Hypothalamus (tissue), 51 donors: Measurements from ENCODE around the gene SPAG8.

Experiments
- DNase-seq, 51 donors: peaks; one replicate each; lab custom pipeline; 2025; lab: John Stamatoyannopoulos, UW

The SPAG8 gene, protein sequence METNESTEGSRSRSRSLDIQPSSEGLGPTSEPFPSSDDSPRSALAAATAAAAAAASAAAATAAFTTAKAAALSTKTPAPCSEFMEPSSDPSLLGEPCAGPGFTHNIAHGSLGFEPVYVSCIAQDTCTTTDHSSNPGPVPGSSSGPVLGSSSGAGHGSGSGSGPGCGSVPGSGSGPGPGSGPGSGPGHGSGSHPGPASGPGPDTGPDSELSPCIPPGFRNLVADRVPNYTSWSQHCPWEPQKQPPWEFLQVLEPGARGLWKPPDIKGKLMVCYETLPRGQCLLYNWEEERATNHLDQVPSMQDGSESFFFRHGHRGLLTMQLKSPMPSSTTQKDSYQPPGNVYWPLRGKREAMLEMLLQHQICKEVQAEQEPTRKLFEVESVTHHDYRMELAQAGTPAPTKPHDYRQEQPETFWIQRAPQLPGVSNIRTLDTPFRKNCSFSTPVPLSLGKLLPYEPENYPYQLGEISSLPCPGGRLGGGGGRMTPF

GRCh38 chr9:35812025-35812602 is at the start of gene SPAG8:
Gene SPAG8 (minus strand): TSS chr9:35812262. CDS start chr9:35812147, 115 bp downstream.
- DNase-seq = peak; percentile 56 to 97 (median 88)

- DNase-seq = no peak
These were observed 49.3 kb upstream of the SPAG8 start for GRCh38 chr9:35861161-35861897.

DNA sequence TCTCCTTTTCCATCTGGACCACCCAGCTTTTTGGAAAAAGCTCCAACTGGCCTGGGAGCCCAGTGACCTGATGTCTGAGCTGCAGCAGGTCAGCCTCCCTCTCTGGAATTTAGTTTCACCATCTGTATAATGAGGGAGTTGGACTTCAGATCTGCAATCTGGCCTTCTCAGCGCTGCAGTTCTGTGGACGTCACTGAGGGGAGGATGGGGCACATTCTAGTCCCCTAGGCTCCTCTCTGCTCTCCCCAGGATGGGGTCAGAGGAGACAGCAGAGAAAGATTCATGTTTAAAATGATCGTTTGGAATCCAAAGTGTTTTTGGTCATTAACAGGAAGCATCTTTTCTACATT is 47.9 kb upstream of the SPAG8 start:
- DNase-seq = no peak

DNA sequence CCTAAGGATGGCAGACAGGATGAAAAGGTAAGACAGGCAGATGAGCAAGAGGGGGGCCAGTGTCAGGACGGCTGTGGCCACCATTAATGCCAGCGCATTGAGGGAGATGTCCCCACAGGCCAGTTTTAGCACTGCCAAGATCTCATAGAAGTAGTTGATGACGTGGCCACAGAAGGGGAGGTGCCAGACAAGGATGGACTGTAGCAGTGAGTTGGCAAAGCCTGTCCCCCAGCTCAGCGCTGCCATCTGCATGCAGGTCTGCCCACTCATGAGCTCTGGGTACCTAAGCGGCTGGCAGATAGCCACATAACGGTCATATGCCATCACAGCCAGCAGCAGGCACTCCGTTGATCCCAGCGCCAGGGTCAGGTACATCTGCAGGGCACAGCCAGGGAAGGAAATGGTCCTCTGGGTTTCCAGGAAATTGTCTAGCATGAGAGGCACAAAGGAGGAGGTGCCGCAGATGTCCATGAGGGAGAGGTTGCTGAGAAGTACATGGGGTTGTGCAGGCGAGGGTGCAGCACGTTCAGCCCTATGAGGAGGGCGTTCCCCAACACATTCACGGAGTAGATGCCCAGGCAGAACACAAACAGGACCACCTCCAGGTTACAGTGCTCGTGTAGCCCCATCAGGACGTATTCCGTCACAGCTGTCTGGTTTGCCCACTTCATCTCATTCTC is 47.4 kb upstream of the SPAG8 start:
- DNase-seq = no peak

DNA sequence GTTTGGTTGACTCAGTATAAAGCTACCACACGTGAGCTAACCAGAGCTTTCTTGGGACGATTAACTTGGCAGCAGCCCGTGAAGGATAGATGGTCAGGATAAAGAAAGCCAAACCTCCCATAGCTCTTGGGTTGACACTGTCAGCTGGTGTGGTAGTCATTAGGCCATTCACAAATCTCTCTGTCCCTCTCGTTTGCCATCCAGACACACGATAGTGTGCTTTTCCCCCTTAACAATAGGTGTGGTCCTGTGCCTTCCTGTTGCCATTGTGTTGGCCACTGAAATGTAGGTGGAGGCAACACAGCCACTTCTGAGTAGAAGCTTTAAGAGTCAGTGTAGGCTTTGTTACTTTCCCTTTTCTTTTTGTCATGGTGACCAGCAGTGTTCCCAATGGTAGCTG is 46.4 kb upstream of the SPAG8 start:
- no peak for DNase-seq

DNA sequence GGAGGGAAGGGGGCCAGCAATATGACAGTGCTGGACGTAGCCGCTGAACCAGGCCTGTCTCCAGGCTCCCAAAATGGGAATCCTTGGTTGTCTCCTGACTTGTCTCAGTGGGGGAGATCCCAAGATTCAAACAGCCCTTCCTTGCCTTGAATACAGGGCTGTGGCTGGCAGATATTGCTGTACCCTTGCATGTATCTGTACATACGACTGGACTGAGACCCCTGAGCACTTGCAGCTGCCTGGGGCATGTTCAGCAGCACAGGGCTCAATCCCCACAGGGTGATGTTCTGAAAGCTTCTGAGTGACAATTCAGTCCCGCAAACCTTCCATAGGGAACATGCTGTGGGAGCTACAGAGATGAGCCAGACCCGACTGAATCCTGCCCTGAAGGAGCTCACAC is 44.8 kb upstream of the SPAG8 start:
- no peak for DNase-seq

DNA sequence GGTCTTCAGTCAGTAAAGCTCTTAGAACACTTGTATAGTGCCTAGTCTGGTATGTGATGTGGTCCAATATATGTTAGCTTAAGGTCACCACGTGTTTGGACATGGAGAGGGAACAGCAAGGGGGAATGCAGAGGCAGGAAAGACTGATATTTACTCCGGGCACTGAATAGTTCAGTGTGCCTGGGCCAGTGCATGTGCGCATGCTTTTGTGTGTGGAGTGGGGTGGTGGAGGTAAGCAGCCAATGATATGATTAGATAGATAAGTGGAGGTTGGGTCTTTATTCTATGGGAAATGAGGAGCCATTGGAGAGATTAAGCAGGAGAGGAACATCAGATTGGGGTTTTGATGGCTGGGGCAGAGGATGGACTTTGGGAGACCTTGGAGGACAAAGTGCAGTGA is 44.1 kb upstream of the SPAG8 start:
- no peak for DNase-seq

- no peak for DNase-seq
These were observed 42.2 kb upstream of the SPAG8 start for GRCh38 chr9:35854091-35854762.

- DNase-seq = peak in 1 of 51 donors; percentile 14
These were observed 41.1 kb upstream of the SPAG8 start for GRCh38 chr9:35852876-35853865.

DNA sequence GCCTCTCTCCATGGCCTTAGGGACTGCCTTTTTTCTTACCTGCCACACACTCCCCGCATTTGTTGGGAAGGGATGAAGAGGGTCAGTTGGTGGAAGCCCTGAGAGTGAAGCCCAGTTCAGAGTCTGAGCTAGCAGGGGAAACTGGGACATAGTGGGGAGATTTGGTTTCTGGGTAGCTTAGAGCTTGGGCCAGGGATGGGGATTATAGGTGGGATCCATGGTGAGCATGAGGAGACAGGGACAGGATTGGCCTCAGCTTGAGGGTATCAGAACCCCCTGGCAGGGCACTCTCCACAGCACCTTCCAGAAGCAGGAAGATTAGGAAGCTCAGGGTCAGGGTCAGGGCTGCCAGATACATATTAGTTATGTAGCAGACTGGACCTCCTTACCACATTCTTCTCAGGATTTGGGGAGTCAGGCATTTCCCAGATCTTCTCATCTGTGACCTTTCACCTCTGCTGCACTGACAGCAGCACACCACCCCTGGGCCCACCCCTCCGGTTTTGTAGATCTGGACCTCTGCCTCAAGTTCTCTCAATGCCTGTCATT is 40.3 kb upstream of the SPAG8 start:
- DNase-seq = no peak

DNA sequence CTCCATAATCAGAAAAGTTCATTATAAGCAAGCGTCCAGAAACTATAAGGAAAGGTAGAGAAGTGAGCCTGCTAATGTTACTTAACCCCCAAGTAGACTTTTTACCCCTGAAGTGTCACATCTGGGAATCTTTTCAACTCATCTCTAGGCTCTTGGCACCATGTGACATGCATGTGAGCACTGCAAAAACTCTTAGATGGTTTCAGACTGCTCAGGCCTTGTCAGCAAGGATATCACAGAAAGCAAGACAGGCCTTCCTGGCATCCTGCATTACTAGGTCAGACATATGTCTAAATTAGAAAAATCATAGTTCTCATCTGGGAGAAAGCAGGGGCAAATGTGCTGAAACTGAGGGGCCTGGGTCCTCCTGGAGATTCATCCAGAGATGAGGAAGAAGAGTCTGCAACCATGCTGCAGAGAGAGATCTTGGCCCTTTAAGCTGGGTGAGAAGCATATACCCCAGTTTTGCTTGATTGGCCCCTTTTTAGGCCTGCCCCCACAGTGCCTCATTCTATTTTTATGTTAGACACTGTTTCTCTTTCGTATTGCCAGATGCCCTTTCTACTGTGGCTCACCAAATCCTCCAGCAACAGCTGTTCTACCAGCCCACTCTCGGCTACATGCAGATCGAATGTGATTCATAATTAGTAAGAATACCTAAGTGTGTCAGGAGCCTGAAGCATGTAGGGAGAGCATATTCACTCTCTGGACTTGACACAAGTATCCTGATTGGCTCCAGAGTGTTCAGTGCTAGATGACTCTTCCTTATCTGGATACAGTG is 35.9 kb upstream of the SPAG8 start:
- DNase-seq = peak in 3 of 51 donors; percentile 17 to 46 (median 19)

DNA sequence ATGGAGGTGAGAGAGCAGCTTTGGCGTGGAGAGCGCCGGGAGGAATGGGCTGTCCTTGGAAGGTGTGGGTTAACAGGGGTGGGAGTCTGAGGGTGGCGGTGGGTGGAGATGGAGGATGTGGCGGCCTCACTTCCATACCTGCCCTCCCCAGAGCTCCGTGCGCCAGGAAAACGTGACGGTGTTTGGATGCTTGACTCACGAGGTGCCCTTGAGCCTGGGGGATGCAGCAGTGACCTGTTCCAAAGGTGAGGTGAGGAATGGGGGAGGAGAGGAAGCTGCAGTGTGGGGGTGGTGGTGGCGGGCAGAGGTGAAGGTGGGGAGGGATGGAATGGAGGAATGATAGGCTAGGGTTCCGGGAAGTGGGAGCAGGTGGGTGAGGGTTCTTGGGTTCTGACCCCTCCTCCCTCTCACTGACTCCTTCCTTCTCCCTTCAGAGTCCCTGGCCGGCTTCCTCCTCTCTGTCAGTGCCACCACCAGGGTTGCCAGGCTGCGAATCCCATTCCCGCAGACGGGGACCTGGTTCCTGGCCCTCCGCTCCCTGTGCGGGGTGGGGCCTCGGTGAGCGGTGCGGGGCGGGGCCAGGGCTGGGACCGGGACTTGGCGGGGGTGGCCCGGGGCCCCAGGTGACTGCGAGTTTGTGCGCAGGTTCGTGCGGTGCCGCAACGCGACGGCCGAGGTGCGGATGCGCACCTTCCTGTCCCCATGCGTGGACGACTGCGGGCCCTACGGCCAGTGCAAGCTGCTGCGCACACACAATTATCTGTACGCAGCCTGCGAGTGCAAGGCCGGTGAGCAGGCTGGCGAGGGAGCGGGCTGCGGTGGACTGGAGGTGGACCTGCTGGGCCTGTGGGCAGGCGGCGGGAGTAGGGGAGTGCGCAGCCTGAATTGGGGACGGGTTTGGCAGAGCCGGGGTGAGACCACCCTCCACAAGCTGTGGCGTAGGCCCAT is 34.0 kb upstream of the SPAG8 start:
- DNase-seq = no peak

- DNase-seq = peak in 5 of 51 donors; percentile 5 to 32 (median 13)
These were observed 32.7 kb upstream of the SPAG8 start for GRCh38 chr9:35844628-35845270.

DNA sequence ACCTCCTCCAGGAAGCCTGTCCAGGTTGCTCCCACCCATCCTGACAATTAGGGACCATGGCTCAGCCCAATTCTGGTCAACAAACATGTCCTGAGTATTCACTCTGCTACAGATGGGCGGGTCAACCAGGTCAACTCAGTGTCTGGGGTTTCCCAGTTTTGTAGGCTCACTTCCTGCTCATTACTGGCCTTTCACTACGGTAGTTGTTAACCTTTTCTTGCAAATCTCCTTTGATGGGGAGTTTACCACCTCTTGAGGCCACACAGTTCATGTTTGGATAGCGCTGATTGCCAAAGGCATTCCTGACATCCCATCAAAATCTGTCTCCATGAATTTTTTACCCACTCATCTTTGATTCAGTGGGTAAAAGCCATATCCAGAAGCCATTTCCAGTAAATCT is 30.7 kb upstream of the SPAG8 start:
- DNase-seq = no peak

DNA sequence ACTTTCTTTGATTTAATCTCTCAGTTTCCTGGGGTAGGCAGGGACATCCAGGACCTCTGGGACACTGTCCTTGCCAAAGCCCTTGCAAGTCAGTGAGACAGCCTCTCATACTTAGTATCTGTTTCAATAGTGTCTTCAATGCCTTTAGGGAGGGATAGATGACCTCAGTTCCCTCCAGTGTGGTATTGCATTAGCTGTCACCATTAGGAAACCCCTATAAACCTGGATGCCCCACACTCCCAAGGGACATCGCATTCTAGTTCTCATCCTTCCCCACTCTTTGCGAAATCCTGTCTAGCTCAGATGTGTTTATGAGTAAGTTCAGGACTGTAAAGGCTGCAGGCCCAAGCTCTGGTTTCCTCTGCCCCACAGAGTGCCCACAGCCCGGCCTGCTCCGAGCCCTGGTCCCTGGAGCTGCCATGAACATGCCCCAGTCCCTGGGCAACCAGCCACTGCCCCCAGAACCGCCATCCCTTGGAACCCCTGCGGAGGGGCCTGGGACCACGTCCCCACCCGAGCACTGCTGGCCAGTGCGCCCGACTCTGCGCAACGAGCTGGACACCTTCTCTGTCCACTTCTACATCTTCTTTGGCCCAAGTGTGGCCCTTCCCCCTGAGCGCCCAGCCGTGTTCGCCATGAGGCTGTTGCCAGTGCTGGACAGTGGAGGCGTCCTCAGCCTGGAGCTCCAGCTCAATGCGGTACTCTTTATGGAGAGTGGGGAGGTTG is 30.1 kb upstream of the SPAG8 start:
- no peak for DNase-seq

- no peak for DNase-seq
These were observed 29.5 kb upstream of the SPAG8 start for GRCh38 chr9:35841645-35841900.
